Amniotic stem cell (primary cell): Measurements from ENCODE around the gene ATP4B.

Experiments
- DNase-seq: peaks from one replicate; lab custom pipeline; 2025; lab: John Stamatoyannopoulos, UW

The ATP4B gene

GRCh38 chr13:113656831-113657671 is 947 bp downstream of the ATP4B start:
- no peak for DNase-seq

GRCh38 chr13:113656003-113656588 is 1.9 kb downstream of the ATP4B start:
- no peak for DNase-seq

GRCh38 chr13:113655346-113656002 is 2.5 kb downstream of the ATP4B start:
- DNase-seq: no peak

GRCh38 chr13:113654591-113655345 is 3.2 kb downstream of the ATP4B start:
- no peak for DNase-seq

GRCh38 chr13:113654175-113654560 is 3.8 kb downstream of the ATP4B start:
- DNase-seq: no peak

GRCh38 chr13:113653264-113654174 is 4.5 kb downstream of the ATP4B start:
- DNase-seq: no peak

GRCh38 chr13:113652404-113653263 is 5.4 kb downstream of the ATP4B start:
- DNase-seq: no peak

GRCh38 chr13:113651511-113652403 is 6.2 kb downstream of the ATP4B start:
- no peak for DNase-seq

GRCh38 chr13:113650731-113651148 is 7.3 kb downstream of the ATP4B start:
- no peak for DNase-seq

GRCh38 chr13:113650275-113650674 is 7.7 kb downstream of the ATP4B start:
- DNase-seq: no peak

GRCh38 chr13:113649212-113649611 is 8.8 kb downstream of the ATP4B start:
- DNase-seq: no peak

GRCh38 chr13:113648216-113648610 is 9.8 kb downstream of the ATP4B start:
- no peak for DNase-seq

- no peak for DNase-seq
Measured at GRCh38 chr13:113647351-113648215, 10.4 kb downstream of the ATP4B start.

- DNase-seq: no peak
Measured at GRCh38 chr13:113646921-113647340, 11.1 kb downstream of the ATP4B start.

- DNase-seq: no peak
Measured at GRCh38 chr13:113646376-113646775, 11.6 kb downstream of the ATP4B start.

- DNase-seq: no peak
Measured at GRCh38 chr13:113645329-113645728, 12.7 kb downstream of the ATP4B start.

- no peak for DNase-seq
Measured at GRCh38 chr13:113644800-113645199, 13.2 kb downstream of the ATP4B start.

GRCh38 chr13:113643593-113643992 is 14.4 kb downstream of the ATP4B start:
- DNase-seq: no peak
